Osteoblast (primary cell): ENCODE measurements around the gene CPB1. TPM values are rescaled to one million over a fixed set of nuclear protein-coding genes. Genes with fewer than 3 reads are reported as not detected.

Source experiments
- DNase-seq: peaks from one replicate; pipeline ENCODE4 v3.0.0; 2011; ENCODE audit warnings: low spot score, mixed read lengths; ENCODE audit not compliant: insufficient read length; ENCODE audit errors: missing footprints
- H2AFZ ChIP-seq: 2 replicates; pipeline ENCODE4 v1.6.0; 2011; ENCODE audit warnings: mild to moderate bottlenecking, low read length
- H3K27ac ChIP-seq: 2 replicates; pipeline ENCODE4 v1.5.1; 2011; ENCODE audit warnings: mild to moderate bottlenecking, low read depth, low read length, moderate library complexity
- H3K27me3 ChIP-seq: 2 replicates; pipeline ENCODE4 v1.6.0; 2012; ENCODE audit warnings: mild to moderate bottlenecking, control low read depth, inconsistent platforms, low read length, moderate library complexity; ENCODE audit not compliant: insufficient read depth
- H3K36me3 ChIP-seq: 2 replicates; pipeline ENCODE4 v1.5.1; 2011; ENCODE audit warnings: mild to moderate bottlenecking, low read length, control low read depth, moderate library complexity; ENCODE audit not compliant: insufficient read depth
- H3K4me1 ChIP-seq: 2 replicates; pipeline ENCODE4 v1.5.1; 2011; ENCODE audit warnings: mild to moderate bottlenecking, low read length, control low read depth, moderate library complexity; ENCODE audit not compliant: insufficient read depth
- H3K4me2 ChIP-seq: 2 replicates; pipeline ENCODE4 v1.6.0; 2011; ENCODE audit warnings: mild to moderate bottlenecking, low read length; ENCODE audit not compliant: insufficient read depth
- H3K4me3 ChIP-seq: fragments of 200-600 bp; sonication (generic); 3 replicates; pipeline ENCODE4 v1.5.1; 2012; ENCODE audit warnings: mild to moderate bottlenecking, low read length, inconsistent platforms; ENCODE audit not compliant: insufficient read depth
- H3K79me2 ChIP-seq: 2 replicates; pipeline ENCODE4 v1.6.0; 2012; ENCODE audit warnings: mild to moderate bottlenecking, low read length, control low read depth, inconsistent platforms; ENCODE audit not compliant: insufficient read depth
- H3K9me3 ChIP-seq: 2 replicates; pipeline ENCODE4 v1.5.1; 2011; ENCODE audit warnings: low read depth, low read length, control low read depth
- H4K20me1 ChIP-seq: 2 replicates; pipeline ENCODE4 v1.6.0; 2012; ENCODE audit warnings: mild to moderate bottlenecking, low read length, control low read depth; ENCODE audit not compliant: insufficient read depth
- total RNA-seq: library from RNA; depleted of rRNA; stranded (reverse); fragments of >200 nt; gene quantifications from 2 replicates; pipeline ENCODE4 v1.2.3, GENCODE V29; 2012
- TF ChIP-seq, protein P1 (sequence below): IDR thresholded peaks from 2 replicates; pipeline ENCODE4 v1.5.1; 2011; ENCODE audit warnings: mild to moderate bottlenecking, low read depth, low read length, moderate library complexity; ENCODE audit errors: extremely low read depth

The CPB1 gene
- total RNA-seq, 1 donor: 1.1 TPM

DNA sequence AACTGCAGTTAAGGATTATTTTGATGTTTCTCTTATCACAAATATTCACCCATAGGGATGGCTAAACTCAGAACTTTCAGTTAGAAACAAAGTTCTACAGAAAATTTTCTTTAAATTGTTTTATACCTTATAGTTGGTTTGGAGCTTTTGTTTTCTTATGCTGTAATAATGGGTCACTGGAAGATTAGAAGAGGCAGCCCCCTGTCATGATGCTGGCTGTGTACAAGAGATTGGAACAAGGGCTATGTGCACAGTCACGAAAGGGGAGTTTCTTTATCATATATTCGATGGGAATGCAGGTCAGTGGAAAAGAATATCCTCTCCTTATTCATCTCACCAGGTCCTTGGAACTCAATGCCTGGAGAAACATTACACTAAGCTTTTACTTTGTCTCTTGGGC is 25.5 kb downstream of the CPB1 start:
- H3K4me3 ChIP-seq: no peak overlapping the region
- no peak for DNase-seq
- no peaks in the 10 kb centered on the region for H3K9me3 ChIP-seq
- no peaks in the 10 kb centered on the region for H3K36me3 ChIP-seq
- no peaks in the 10 kb centered on the region for H3K4me1 ChIP-seq
- TF ChIP-seq, protein P1, sequence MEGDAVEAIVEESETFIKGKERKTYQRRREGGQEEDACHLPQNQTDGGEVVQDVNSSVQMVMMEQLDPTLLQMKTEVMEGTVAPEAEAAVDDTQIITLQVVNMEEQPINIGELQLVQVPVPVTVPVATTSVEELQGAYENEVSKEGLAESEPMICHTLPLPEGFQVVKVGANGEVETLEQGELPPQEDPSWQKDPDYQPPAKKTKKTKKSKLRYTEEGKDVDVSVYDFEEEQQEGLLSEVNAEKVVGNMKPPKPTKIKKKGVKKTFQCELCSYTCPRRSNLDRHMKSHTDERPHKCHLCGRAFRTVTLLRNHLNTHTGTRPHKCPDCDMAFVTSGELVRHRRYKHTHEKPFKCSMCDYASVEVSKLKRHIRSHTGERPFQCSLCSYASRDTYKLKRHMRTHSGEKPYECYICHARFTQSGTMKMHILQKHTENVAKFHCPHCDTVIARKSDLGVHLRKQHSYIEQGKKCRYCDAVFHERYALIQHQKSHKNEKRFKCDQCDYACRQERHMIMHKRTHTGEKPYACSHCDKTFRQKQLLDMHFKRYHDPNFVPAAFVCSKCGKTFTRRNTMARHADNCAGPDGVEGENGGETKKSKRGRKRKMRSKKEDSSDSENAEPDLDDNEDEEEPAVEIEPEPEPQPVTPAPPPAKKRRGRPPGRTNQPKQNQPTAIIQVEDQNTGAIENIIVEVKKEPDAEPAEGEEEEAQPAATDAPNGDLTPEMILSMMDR: no peak
- H2AFZ ChIP-seq: no peak overlapping the region
- H4K20me1 ChIP-seq: no peaks in the 10 kb centered on the region
- no peaks in the 10 kb centered on the region for H3K27me3 ChIP-seq
- no peak overlapping the region for H3K4me2 ChIP-seq
- H3K27ac ChIP-seq: no peak overlapping the region
- no peaks in the 10 kb centered on the region for H3K79me2 ChIP-seq

DNA sequence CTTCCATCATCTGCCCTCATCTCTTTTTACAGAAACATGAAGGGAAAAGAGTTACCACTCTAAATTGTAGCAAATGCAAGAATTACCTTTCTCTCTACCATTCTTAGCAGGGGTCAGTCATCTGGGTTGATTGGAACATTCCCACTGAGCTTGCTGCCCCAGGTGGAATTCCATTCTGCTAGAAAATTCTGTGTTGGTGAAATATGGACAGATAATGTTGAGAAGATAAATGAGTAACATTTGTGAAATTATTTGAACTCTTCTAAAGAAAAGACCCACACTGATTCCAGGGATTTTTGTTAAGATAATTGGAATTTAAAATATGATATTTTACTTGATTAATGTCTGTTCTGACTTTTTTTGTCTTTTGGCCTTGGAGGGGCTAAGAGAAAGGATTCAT is 26.4 kb downstream of the CPB1 start:
- H3K27me3 ChIP-seq: no peaks in the 10 kb centered on the region

DNA sequence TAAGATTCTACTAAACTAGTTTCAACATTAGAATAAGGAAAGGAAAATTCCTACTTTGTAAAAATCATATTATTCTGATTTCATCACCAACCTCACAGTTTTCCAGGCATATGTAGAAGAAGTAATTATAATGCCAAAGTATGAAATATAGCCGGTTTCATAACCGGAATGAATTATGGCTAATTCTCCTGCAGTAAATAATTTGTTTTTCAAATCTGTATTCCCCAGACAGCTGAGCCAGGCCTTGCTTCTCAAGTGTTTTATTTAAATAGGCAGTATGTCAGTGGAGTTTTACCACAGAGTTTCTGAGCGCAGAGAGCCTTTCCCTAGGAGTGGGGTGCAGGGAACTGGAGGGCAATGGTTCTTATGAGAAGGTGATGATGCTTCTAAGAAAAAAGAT is 28.8 kb downstream of the CPB1 start:
- H3K4me1 ChIP-seq: no peaks in the 10 kb centered on the region
- no peak overlapping the region for H2AFZ ChIP-seq
- no peaks in the 10 kb centered on the region for H4K20me1 ChIP-seq
- no peak overlapping the region for H3K27ac ChIP-seq
- H3K4me2 ChIP-seq: no peak overlapping the region
- TF ChIP-seq, protein P1: no peak
- no peaks in the 10 kb centered on the region for H3K27me3 ChIP-seq
- H3K36me3 ChIP-seq: no peaks in the 10 kb centered on the region
- no peak overlapping the region for H3K4me3 ChIP-seq
- H3K79me2 ChIP-seq: no peaks in the 10 kb centered on the region
- DNase-seq: no peak
- no peaks in the 10 kb centered on the region for H3K9me3 ChIP-seq

More for the DNA sequence above, 26.4 kb downstream of the CPB1 start:
- no peaks in the 10 kb centered on the region for H3K4me1 ChIP-seq
- H3K79me2 ChIP-seq: no peaks in the 10 kb centered on the region
- no peaks in the 10 kb centered on the region for H3K9me3 ChIP-seq
- H3K4me3 ChIP-seq: no peak overlapping the region
- H3K36me3 ChIP-seq: no peaks in the 10 kb centered on the region
- no peak overlapping the region for H2AFZ ChIP-seq
- H3K27ac ChIP-seq: no peak overlapping the region
- DNase-seq: no peak
- TF ChIP-seq, protein P1: no peak
- H4K20me1 ChIP-seq: no peaks in the 10 kb centered on the region
- no peak overlapping the region for H3K4me2 ChIP-seq

DNA sequence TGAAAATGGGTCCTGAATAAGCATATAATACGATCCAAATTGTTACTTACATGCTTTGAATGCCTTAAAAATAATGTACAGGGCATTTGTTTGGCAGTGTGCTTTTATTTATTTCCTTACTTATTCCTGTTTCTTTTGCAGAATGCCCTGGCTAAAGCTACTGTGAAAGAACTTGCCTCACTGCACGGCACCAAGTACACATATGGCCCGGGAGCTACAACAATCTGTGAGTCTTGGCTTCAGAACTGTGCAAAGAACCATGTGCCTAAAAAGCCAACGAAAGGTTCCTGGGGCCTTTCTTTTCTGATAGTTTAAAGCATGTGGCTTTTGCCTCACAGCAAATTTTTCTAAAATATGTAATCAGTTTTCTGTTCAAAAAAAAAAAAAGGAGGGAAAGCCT is 29.7 kb downstream of the CPB1 start:
- no peak for DNase-seq
- Histone ChIP-seq H3K27ac (no peak overlapping the region), H3K4me2 (no peak overlapping the region), H4K20me1 (no peaks in the 10 kb centered on the region), H3K79me2 (no peaks in the 10 kb centered on the region), H3K27me3 (no peaks in the 10 kb centered on the region), H3K4me3 (no peak overlapping the region), H3K36me3 (no peaks in the 10 kb centered on the region), H3K4me1 (no peaks in the 10 kb centered on the region), H3K9me3 (no peaks in the 10 kb centered on the region), H2AFZ (no peak overlapping the region)
- TF ChIP-seq, protein P1: no peak
